Measurements from ENCODE around the gene ATXN3L.

ATXN3L gene

GRCh38 chrX:13305108-13305507, 14.7 kb downstream of the ATXN3L start:
- no peak for DNase-seq (ENCODE audit: low read depth)

GRCh38 chrX:13304052-13304451, 15.8 kb downstream of the ATXN3L start:
- DNase-seq (ENCODE audit: low read depth), result peak; percentile 57

- DNase-seq (ENCODE audit: low read depth), result peak; percentile 15
Observed at GRCh38 chrX:13303248-13303647, 16.6 kb downstream of the ATXN3L start.

GRCh38 chrX:13298836-13299235, 21.0 kb downstream of the ATXN3L start:
- no peak for DNase-seq (ENCODE audit: low read depth)

GRCh38 chrX:13295841-13296240, 24.0 kb downstream of the ATXN3L start:
- no peak for DNase-seq (ENCODE audit: low read depth)

GRCh38 chrX:13293700-13294099, 26.2 kb downstream of the ATXN3L start:
- peak; percentile 26 for DNase-seq (ENCODE audit: low read depth)

- no peak for DNase-seq (ENCODE audit: low read depth)
Observed at GRCh38 chrX:13290891-13291614, 28.8 kb downstream of the ATXN3L start.

- no peak for DNase-seq (ENCODE audit: low read depth)
Observed at GRCh38 chrX:13288671-13289070, 31.2 kb downstream of the ATXN3L start.

- DNase-seq (ENCODE audit: low read depth), result peak; percentile 70
Observed at GRCh38 chrX:13287816-13288215, 32.0 kb downstream of the ATXN3L start.

- no peak for DNase-seq (ENCODE audit: low read depth)
Observed at GRCh38 chrX:13285693-13286092, 34.2 kb downstream of the ATXN3L start.

- peak; percentile 5 for DNase-seq (ENCODE audit: low read depth)
Observed at GRCh38 chrX:13285229-13285628, 34.6 kb downstream of the ATXN3L start.

- peak; percentile 4 for DNase-seq (ENCODE audit: low read depth)
Observed at GRCh38 chrX:13284570-13284969, 35.3 kb downstream of the ATXN3L start.

- peak; percentile 57 for DNase-seq (ENCODE audit: low read depth)
Observed at GRCh38 chrX:13283950-13284546, 35.8 kb downstream of the ATXN3L start.

GRCh38 chrX:13283512-13283911, 36.3 kb downstream of the ATXN3L start:
- DNase-seq (ENCODE audit: low read depth), result peak; percentile 6

- DNase-seq (ENCODE audit: low read depth), result no peak
Observed at GRCh38 chrX:13281289-13281688, 38.6 kb downstream of the ATXN3L start.

GRCh38 chrX:13279279-13280018, 40.4 kb downstream of the ATXN3L start:
- peak; percentile 16 for DNase-seq (ENCODE audit: low read depth)

- no peak for DNase-seq (ENCODE audit: low read depth)
Observed at GRCh38 chrX:13277539-13277938, 42.3 kb downstream of the ATXN3L start.

- no peak for DNase-seq (ENCODE audit: low read depth)
Observed at GRCh38 chrX:13276991-13277390, 42.9 kb downstream of the ATXN3L start.

- no peak for DNase-seq (ENCODE audit: low read depth)
Observed at GRCh38 chrX:13275031-13275430, 44.8 kb downstream of the ATXN3L start.

- no peak for DNase-seq (ENCODE audit: low read depth)
Observed at GRCh38 chrX:13272426-13272825, 47.4 kb downstream of the ATXN3L start.

- no peak for DNase-seq (ENCODE audit: low read depth)
Observed at GRCh38 chrX:13271511-13271910, 48.3 kb downstream of the ATXN3L start.

- DNase-seq (ENCODE audit: low read depth), result no peak
Observed at GRCh38 chrX:13270360-13270759, 49.5 kb downstream of the ATXN3L start.

- no peak for DNase-seq (ENCODE audit: low read depth)
Observed at GRCh38 chrX:13268874-13269273, 51.0 kb downstream of the ATXN3L start.

All from EH (cell line).